Natural killer cell (primary cell): ENCODE measurements around the gene KMT2B. TPM values are rescaled to one million over a fixed set of nuclear protein-coding genes. Genes with fewer than 3 reads are reported as not detected.
"Not testable (repeated sequence)": the region's sequence is repeated elsewhere in the genome, so short reads cannot be mapped to it uniquely, and the experiment has no call there.

Source experiments
- ATAC-seq, 3 donors: fragments of 150-1000 bp in 2 of 3; fragments of 200-7000 bp in 1 of 3; cut with Tn5 transposase; 1 replicate in 1 of 3; 2 replicates in 2 of 3; pipeline ENCODE4 v1.10.0; 2021; ENCODE audit warnings: mild to moderate bottlenecking in 2 of 3, moderate library complexity in 2 of 3
- DNase-seq, 2 donors: peaks; one replicate each; pipeline versions ENCODE4 v3.0.0 to v3.0.0-alpha.2; 2013 to 2021; ENCODE audit warnings: mixed read lengths in 1 of 2
- H3K27ac ChIP-seq: one replicate; pipeline ENCODE4 v1.5.1; 2013; ENCODE audit warnings: mild to moderate bottlenecking, low read length
- H3K27me3 ChIP-seq: one replicate; pipeline ENCODE4 v1.6.1; 2013; ENCODE audit warnings: low read length; ENCODE audit not compliant: control insufficient read depth, insufficient read depth
- H3K36me3 ChIP-seq: one replicate; pipeline ENCODE4 v1.6.1; 2013; ENCODE audit warnings: low read length; ENCODE audit not compliant: control insufficient read depth, insufficient read depth
- H3K4me1 ChIP-seq: one replicate; pipeline ENCODE4 v1.6.1; 2013; ENCODE audit warnings: low read length; ENCODE audit not compliant: control insufficient read depth, insufficient read depth
- H3K4me3 ChIP-seq: one replicate; pipeline ENCODE4 v1.5.1; 2013; ENCODE audit warnings: low read length
- H3K9me3 ChIP-seq: one replicate; pipeline ENCODE4 v1.6.1; 2013; ENCODE audit warnings: low read length; ENCODE audit not compliant: control insufficient read depth, insufficient read depth
- H3K27ac Mint-ChIP-seq, 2 donors: one replicate each; pipeline ENCODE4 v1.8.0; 2022; ENCODE audit warnings: mild to moderate bottlenecking in 2 of 2, mixed read lengths in 2 of 2, moderate library complexity in 1 of 2
- H3K27me3 Mint-ChIP-seq, 2 donors: one replicate each; pipeline ENCODE4 v1.8.0; 2022; ENCODE audit warnings: low read depth in 2 of 2, mixed read lengths in 2 of 2
- H3K36me3 Mint-ChIP-seq: one replicate; pipeline ENCODE4 v1.8.0; 2022; ENCODE audit warnings: mixed read lengths
- H3K4me1 Mint-ChIP-seq, 2 donors: one replicate each; pipeline ENCODE4 v1.8.0; 2022; ENCODE audit warnings: mixed read lengths in 2 of 2
- H3K4me3 Mint-ChIP-seq: one replicate; pipeline ENCODE4 v1.8.0; 2022; ENCODE audit warnings: mild to moderate bottlenecking, moderate library complexity, mixed read lengths
- H3K9me3 Mint-ChIP-seq, 2 donors: one replicate each; pipeline ENCODE4 v1.8.0; 2022; ENCODE audit warnings: mixed read lengths in 2 of 2
- WGBS: methylation state at CpG from one replicate; pipeline ENCODE4 v1.1.7; 2013; ENCODE audit warnings: missing lambda C conversion rate; ENCODE audit not compliant: insufficient coverage; 5-methylcytosine and 5-hydroxymethylcytosine counted together
- intact Hi-C: fragments of 100-400 bp; cut with micrococcal nuclease; formaldehyde crosslinking; loops from one replicate; pipeline ENCODE4 v1.14.2; 2022
- total RNA-seq, 4 donors: library from RNA; stranded (reverse); fragments of 120-200 nt in 1 of 4; gene quantifications; one replicate each; pipeline versions ENCODE4 v1.2.3 to v1.2.4, GENCODE V29; 2013 to 2022
- TF ChIP-seq, protein P1 (sequence below): fragments of 200-600 bp; IDR thresholded peaks from one replicate; pipeline ENCODE4 v1.8.0; 2022; ENCODE audit warnings: antibody characterized with exemption

KMT2B gene
- total RNA-seq, 3 donors from 2014 or later (not counting 1 experiment from before 2014, with no cell fraction given), result 60.8 to 70.9 (median 70.7) TPM

DNA sequence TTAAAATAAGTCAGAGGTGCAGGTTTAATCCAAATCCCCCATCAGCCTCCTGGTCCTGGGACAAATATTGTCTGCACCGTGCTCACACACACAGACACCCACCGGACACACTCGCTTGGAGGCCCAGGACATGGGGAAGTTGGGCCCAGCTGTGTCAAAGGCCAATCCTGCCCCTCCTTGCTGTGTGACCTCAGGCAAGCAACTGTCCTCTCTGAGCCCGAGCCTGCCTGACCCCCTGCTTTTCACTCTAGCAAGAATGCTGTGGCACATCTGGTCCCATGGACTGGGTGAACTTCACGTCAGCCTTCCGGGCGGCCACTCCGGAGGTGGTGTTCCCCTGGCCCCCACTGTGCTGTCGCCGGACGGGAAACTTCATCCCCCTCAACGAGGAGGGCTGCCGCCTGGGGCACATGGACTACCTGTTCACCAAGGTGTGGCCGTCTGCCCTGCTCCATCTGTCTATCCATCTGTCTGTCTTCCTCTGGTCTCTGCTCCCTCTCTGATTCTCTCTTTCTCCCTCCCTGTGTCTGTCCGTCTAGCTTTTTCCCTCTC, 42.1 kb upstream of the KMT2B start:
- H3K36me3 Mint-ChIP-seq, result no peaks in the 10 kb centered on the region
- H3K27me3 ChIP-seq, result peaks cover 8% of the 10 kb centered on the region
- H3K9me3 Mint-ChIP-seq, result no peaks in the 10 kb centered on the region
- WGBS, result 85% methylated on average over 15 of the region's 15 CpGs
- peaks cover 0 to 8% of the 10 kb centered on the region in 2 donors for H3K4me1 Mint-ChIP-seq
- intact Hi-C loops, result no loop called here
- H3K4me3 ChIP-seq, result no peak overlapping the region
- H3K4me1 ChIP-seq, result peaks cover 12% of the 10 kb centered on the region
- no peaks in the 10 kb centered on the region for H3K9me3 ChIP-seq
- TF ChIP-seq, protein P1, sequence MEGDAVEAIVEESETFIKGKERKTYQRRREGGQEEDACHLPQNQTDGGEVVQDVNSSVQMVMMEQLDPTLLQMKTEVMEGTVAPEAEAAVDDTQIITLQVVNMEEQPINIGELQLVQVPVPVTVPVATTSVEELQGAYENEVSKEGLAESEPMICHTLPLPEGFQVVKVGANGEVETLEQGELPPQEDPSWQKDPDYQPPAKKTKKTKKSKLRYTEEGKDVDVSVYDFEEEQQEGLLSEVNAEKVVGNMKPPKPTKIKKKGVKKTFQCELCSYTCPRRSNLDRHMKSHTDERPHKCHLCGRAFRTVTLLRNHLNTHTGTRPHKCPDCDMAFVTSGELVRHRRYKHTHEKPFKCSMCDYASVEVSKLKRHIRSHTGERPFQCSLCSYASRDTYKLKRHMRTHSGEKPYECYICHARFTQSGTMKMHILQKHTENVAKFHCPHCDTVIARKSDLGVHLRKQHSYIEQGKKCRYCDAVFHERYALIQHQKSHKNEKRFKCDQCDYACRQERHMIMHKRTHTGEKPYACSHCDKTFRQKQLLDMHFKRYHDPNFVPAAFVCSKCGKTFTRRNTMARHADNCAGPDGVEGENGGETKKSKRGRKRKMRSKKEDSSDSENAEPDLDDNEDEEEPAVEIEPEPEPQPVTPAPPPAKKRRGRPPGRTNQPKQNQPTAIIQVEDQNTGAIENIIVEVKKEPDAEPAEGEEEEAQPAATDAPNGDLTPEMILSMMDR, result no peak
- H3K4me3 Mint-ChIP-seq, result peak overlapping the region; percentile 3
- no peak overlapping the region for H3K27ac ChIP-seq
- no peaks in the 10 kb centered on the region for H3K36me3 ChIP-seq
- no peak overlapping the region for H3K27ac Mint-ChIP-seq
- no peak for DNase-seq
- ATAC-seq, result no peak
- H3K27me3 Mint-ChIP-seq, result peaks cover 24 to 31% of the 10 kb centered on the region in 2 donors

DNA sequence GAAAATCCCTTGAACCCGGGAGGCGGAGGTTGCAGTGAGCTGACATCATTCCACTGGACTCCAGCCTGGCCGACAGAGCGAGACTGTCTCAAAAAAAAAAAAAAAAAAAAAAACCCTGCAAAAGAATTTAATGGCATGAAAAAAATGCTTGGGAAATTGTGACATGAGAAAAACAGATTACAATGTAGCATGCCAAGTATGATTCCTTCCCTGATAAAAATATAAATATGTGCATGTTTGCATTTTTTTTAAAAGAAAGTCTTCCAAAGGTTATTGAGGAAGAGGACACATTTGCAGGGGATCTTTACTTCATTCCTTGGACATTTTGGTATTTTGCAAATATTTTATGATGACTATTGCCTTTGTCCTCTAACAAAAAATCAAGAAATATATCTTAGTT, 28.0 kb upstream of the KMT2B start:
- Histone ChIP-seq H3K9me3 (no peaks in the 10 kb centered on the region), H3K36me3 (no peaks in the 10 kb centered on the region), H3K4me1 (no peaks in the 10 kb centered on the region), H3K27me3 (no peaks in the 10 kb centered on the region), H3K4me3 (no peak overlapping the region), H3K27ac (no peak overlapping the region)
- Mint-ChIP-seq H3K27ac (no peak overlapping the region), H3K36me3 (no peaks in the 10 kb centered on the region), H3K4me1 (no peaks in the 10 kb centered on the region), H3K9me3 (no peaks in the 10 kb centered on the region), H3K27me3 (no peaks in the 10 kb centered on the region), H3K4me3 (no peak overlapping the region)
- ATAC-seq (no peak), DNase-seq (no peak)
- TF ChIP-seq, protein P1, result no peak
- intact Hi-C loops, result no loop called here
- 100% methylated on average over 2 of the region's 4 CpGs for WGBS

DNA sequence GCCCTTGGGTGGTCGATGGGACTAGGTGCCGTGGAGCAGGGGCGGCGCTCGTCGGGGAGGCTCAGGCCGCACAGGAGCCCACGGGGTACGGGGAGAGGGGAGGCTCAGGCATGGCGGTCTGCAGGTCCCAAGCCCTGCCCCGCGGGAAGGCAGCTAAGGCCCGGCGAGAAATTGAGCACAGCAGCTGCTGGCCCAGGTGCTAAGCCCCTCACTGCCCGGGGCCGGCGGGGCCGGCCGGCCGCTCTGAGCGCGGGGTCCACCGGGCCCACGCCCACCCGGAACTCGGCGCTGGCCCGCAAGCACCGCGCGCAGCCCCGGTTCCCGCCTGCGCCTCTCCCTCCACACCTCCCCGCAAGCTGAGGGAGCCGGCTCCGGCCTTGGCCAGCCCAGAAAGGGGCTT, 26.7 kb upstream of the KMT2B start:
- H3K4me3 Mint-ChIP-seq, H3K9me3 ChIP-seq, H3K36me3 Mint-ChIP-seq, H3K27ac ChIP-seq, DNase-seq, H3K36me3 ChIP-seq, H3K4me1 ChIP-seq, H3K4me3 ChIP-seq, H3K27me3 Mint-ChIP-seq, H3K4me1 Mint-ChIP-seq, H3K9me3 Mint-ChIP-seq, ATAC-seq, intact Hi-C loops, H3K27me3 ChIP-seq, H3K27ac Mint-ChIP-seq: not testable (repeated sequence)
- 92% methylated on average over 37 of the region's 37 CpGs for WGBS

DNA sequence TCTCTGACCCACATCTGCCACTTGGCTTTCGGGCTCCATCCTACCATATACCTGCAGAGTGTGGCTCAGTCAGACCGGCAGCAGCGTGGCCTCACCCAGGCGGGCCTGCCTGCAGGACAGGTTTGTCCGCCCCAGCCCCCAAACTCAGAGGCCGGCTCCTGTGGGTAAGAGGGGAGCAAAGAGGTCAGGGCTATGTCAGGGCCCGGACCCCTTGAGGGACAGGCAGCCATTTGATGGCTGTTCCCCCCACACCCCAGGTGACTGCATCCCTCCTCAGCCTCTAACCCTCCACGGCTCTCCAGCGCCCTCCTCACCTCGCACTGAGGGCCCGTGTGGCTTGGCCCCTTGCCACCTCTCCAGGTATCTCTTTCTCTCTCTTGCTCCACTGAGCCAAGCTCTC, 25.8 kb upstream of the KMT2B start:
- H3K36me3 ChIP-seq, result no peaks in the 10 kb centered on the region
- no peaks in the 10 kb centered on the region for H3K9me3 ChIP-seq
- ATAC-seq, result no peak
- Mint-ChIP-seq H3K4me1 (no peaks in the 10 kb centered on the region), H3K27ac (no peak overlapping the region), H3K36me3 (no peaks in the 10 kb centered on the region), H3K9me3 (no peaks in the 10 kb centered on the region), H3K27me3 (no peaks in the 10 kb centered on the region), H3K4me3 (no peak overlapping the region)
- intact Hi-C loops, result loop anchor here (2.0 kb wide), 1 partner anchor 129 kb away; no protein-coding TSS in a partner anchor
- no peak overlapping the region for H3K4me3 ChIP-seq
- TF ChIP-seq, protein P1, result no peak
- WGBS, result 87% methylated on average over 10 of the region's 11 CpGs
- H3K27ac ChIP-seq, result no peak overlapping the region
- DNase-seq, result no peak
- H3K27me3 ChIP-seq, result no peaks in the 10 kb centered on the region
- H3K4me1 ChIP-seq, result no peaks in the 10 kb centered on the region
